ENCODE measurements around the gene FAM209B. TPM values are rescaled to one million over a fixed set of nuclear protein-coding genes. Genes with fewer than 3 reads are reported as not detected.

The FAM209B gene
- total RNA-seq, 1 donor from 2014 or later, result not detected

GRCh38 chr20:56582542-56582941 is 49.5 kb downstream of the FAM209B start:
- Mint-ChIP-seq H3K36me3 (ENCODE audit: unreplicated experiment) (no peaks in the 10 kb centered on the region), H3K27ac (ENCODE audit: unreplicated experiment) (no peak overlapping the region), H3K27me3 (ENCODE audit: unreplicated experiment) (no peaks in the 10 kb centered on the region), H3K4me3 (ENCODE audit: unreplicated experiment) (no peak overlapping the region), H3K4me1 (ENCODE audit: low read depth, unreplicated experiment) (peaks cover 8% of the 10 kb centered on the region), H3K9me3 (ENCODE audit: unreplicated experiment) (no peaks in the 10 kb centered on the region)
- TF ChIP-seq CTCF (IDR thresholded peaks at IDR 0.05; ENCODE audit: partially characterized antibody, unreplicated experiment), result no peak
- DNase-seq, result no peak

- Mint-ChIP-seq H3K9me3 (ENCODE audit: unreplicated experiment) (no peaks in the 10 kb centered on the region), H3K4me1 (ENCODE audit: low read depth, unreplicated experiment) (peaks cover 3% of the 10 kb centered on the region), H3K36me3 (ENCODE audit: unreplicated experiment) (no peaks in the 10 kb centered on the region), H3K4me3 (ENCODE audit: unreplicated experiment) (no peak overlapping the region), H3K27ac (ENCODE audit: unreplicated experiment) (no peak overlapping the region), H3K27me3 (ENCODE audit: unreplicated experiment) (no peaks in the 10 kb centered on the region)
- no peak for DNase-seq
- no peak for TF ChIP-seq CTCF (IDR thresholded peaks at IDR 0.05; ENCODE audit: partially characterized antibody, unreplicated experiment)
These were observed 51.9 kb downstream of the FAM209B start for GRCh38 chr20:56584916-56585315.

Other genes starting within 250 kb of the FAM209B start
- gene FAM210B, start 174.3 kb upstream of the FAM209B start, total RNA-seq (ENCODE audit: unreplicated experiment), result 86.1 TPM
- gene AURKA, start 141.0 kb upstream of the FAM209B start, total RNA-seq (ENCODE audit: unreplicated experiment), result 12.4 TPM
- 25.6 TPM for gene CSTF1, start 140.6 kb upstream of the FAM209B start, total RNA-seq (ENCODE audit: unreplicated experiment)
- gene CASS4, start 121.0 kb upstream of the FAM209B start, total RNA-seq (ENCODE audit: unreplicated experiment), result not detected
- 66.3 TPM for gene RTF2, start 64.6 kb upstream of the FAM209B start, total RNA-seq (ENCODE audit: unreplicated experiment)
- not detected for gene FAM209A, start 8.5 kb upstream of the FAM209B start, total RNA-seq (ENCODE audit: unreplicated experiment)
- gene TFAP2C, start 96.1 kb downstream of the FAM209B start, total RNA-seq (ENCODE audit: unreplicated experiment), result 35.3 TPM

Data from glutamatergic neuron (in vitro differentiated cells).